ENCODE measurements around the gene CRIM1. TPM values are rescaled to one million over a fixed set of nuclear protein-coding genes. Genes with fewer than 3 reads are reported as not detected.

CRIM1 gene
- total RNA-seq, 1 donor from 2014 or later, result 15.2 TPM

DNA sequence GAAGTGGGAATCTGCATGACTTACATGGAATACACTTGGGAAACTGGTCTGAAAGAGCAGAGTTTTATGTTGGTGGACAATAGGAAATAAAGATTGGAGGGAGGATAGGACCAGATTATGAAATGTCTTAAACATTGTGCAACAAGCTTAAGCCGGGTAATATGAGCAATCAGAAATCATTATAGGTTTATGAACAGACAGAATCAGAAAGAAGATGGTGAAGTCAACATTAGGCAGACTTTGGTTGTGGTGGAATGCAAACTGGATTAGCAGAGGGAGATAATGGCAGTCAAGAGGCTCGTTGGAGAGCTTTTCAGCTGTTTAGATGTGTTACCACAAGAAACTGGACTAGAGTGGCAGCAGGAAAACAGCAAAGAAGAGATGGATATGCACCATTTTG lies 43.5 kb downstream of the CRIM1 start:
- ATAC-seq, result no peak

- ATAC-seq, result no peak
These were observed 48.2 kb downstream of the CRIM1 start for GRCh38 chr2:36403675-36404230.

- peak; percentile 40 for ATAC-seq
These were observed 48.7 kb downstream of the CRIM1 start for GRCh38 chr2:36404318-36404717.

- no peak for ATAC-seq
These were observed 49.2 kb downstream of the CRIM1 start for GRCh38 chr2:36404754-36405153.

GRCh38 chr2:36405183-36405582 lies 49.6 kb downstream of the CRIM1 start:
- ATAC-seq, result no peak

- ATAC-seq, result no peak
These were observed 50.7 kb downstream of the CRIM1 start for GRCh38 chr2:36406296-36406695.

- ATAC-seq, result no peak
These were observed 51.8 kb downstream of the CRIM1 start for GRCh38 chr2:36407413-36407812.

GRCh38 chr2:36408198-36408703 lies 52.7 kb downstream of the CRIM1 start:
- ATAC-seq, result peak; percentile 80

DNA sequence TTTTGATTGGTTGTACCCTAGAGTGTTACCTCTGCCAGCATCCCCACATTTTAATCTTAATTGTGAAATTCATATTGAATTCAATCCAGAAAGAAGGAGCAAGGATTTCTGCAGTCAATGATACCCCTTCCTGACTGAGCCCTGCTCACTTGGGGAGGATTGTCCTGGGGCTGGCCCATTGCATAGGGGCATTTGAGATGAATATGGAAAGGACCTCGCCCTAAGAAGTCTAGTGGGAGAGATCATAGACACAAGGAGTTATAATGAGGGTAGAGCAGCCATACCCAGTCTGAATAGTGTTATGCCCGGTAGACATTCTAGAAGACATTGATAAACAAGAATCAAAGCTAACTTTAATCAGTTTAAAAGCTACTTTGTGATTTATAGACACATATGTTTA lies 53.8 kb downstream of the CRIM1 start:
- no peak for ATAC-seq

DNA sequence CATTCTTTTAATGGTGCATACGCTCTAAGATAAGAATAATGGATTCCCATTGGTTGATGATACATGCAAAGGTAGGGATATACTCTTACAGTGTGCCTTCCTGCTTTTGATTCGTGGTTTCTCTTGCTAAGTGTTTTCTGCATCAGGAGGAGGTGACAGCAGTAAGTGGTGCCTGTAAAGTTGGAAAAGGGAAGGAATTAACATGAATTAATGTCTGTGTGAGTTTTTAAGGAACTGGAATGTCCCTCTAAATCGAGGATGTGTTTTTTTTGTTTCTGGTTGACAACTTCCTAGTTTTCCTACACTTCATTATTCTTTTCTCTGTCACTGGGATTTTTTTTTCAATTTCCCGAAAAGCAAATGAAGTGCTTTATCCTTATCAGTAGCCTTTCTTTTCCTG lies 54.4 kb downstream of the CRIM1 start:
- no peak for ATAC-seq

DNA sequence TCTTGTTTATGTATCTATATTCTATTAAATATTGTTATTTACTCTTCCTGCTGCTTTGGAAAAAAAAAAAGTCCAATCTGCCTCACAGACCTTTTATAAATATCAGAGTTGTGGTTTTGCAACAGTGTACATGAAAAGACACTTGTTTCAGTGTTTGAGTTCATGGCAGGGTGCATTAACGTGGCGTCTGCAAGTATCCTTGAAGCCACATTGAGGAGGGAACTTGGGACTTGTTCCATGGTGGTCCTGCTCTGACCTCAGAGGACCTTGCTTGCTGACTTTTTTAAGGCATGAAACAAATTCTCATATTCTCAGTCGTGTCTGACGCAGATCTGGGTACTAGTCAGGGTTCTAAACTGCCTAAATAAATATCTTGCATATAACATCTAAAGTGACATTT lies 55.1 kb downstream of the CRIM1 start:
- no peak for ATAC-seq

- ATAC-seq, result no peak
These were observed 56.4 kb downstream of the CRIM1 start for GRCh38 chr2:36411962-36412444.

DNA sequence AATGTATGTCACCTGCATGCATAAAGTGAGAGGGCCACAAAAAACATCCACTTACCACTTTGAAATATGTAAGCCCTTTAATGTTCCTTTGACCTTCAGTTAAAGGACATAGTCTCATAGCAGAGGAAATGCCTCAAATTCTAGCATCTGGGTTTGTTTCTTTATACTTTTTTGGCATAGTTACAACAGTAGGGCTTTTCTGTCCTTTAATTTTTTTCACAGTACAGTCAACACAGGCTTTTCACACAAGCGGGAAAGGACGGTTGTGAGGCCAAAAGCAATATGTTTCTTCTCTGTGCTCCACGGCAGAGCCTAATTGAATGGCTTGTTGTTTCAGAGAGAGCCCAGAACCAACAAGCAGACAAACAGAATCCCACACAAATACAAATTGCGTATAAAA lies 57.6 kb downstream of the CRIM1 start:
- ATAC-seq, result no peak

DNA sequence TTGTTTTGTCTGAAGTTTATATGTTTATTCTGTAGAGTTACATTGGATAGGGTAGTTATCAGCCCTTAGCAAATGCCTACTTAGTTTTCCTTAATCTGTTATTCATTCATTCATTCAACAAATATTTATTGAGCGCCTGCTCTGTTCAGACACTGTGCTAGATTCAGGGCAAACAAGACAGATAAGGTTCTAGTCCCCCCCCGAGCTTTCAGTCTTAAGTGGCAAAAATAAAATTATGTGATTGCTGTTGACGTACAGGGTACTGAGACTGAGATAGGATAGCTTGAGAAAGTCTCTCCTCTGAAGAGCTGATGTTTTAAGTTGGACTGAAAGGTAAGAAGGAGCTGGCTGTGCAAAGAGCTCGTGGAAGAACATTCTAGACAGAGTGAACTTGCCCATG lies 58.7 kb downstream of the CRIM1 start:
- ATAC-seq, result no peak

DNA sequence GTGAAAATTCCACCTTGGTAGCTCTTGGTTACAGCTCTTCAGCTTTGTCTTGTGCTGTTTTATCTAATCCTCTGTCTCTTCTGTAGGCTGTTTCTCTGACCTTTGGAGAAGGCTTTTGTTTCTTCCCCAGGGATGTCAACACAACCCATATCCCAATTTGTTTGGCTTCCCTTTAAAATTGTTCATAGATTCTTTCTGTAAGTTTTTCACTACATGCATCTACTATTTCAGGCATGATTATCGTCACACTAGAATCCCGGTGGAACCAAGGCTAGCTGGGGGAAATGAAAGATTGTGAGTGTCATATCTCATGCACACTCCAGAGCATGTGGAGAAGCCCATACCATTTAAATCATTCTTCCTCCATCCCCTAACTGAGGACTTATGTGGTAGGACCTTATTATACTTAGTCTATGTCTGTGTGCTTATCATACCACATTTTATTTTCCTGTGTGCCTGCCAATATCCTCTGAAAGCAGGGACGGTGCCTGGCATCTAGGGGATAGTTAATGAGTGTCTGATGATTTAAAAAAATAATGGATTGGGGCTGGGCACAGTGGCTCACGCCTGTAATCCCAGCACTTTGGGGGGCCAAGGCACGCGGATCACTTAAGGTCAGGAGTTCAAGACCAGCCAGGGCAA lies 59.9 kb downstream of the CRIM1 start:
- no peak for ATAC-seq

DNA sequence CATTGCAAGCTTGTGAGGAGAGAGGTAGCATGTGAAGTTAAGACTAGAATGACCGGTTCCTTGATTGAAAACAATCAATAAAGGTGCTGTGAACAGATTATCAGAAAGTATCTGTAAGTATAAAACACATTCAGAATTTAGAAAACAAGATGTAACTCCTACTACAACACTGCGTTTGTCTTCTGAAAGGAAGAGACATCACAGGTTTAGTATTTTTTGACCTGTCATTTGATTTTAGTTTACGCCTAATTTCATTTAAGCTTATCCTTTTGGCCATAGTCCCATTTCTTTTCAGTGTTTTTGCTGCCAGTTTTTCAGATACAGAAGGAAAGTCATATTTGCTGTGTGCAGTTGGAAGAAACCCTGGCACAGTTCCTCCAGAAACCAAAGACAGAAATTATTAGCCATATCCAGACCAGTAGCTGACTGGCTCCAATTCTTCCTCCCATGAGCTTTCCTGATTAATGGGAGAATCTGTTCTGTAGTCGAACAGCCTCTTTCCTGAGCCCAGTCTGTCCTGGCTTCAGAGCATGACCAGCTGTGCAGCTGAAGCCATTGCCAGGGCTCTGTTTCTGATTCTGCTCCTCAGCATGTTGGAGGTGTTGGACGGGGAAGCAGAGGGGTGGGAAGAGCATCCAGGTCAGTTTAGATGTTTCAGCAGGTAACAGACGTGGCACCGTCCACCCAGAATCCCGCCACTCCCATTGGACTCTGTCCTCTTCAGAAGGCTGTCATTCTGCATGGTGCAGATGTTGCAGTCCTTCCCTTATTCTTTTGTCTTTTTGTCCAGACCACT lies 61.0 kb downstream of the CRIM1 start:
- ATAC-seq, result no peak

DNA sequence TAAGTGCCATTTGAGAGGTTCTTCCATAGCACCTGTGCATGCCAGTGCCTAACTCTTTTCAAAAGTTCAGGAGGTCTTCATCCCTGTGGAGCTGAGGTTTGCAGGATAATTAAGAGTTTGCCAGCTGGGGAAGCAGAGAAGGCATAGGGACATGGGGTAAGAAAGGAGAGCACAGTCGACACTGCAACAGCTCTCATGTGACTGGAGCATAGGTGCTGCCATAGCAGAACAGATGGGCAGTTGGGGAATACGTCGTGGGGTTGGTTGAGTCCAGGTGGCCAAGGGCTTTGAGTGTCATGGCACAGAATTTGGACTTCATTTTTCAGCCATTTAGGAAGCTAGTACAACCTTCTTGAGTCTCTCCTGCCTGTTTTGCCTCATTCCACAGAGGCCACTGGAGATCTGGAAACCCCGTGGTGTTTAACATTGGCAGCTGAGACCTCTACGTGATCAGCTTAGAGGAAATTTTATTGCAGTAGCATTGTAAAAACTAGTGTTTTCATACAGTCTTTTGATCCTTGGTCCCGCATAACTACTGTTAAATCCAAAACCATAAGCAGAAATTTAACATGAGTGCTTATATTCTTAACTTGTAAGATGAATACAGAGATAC lies 65.1 kb downstream of the CRIM1 start:
- ATAC-seq, result no peak

DNA sequence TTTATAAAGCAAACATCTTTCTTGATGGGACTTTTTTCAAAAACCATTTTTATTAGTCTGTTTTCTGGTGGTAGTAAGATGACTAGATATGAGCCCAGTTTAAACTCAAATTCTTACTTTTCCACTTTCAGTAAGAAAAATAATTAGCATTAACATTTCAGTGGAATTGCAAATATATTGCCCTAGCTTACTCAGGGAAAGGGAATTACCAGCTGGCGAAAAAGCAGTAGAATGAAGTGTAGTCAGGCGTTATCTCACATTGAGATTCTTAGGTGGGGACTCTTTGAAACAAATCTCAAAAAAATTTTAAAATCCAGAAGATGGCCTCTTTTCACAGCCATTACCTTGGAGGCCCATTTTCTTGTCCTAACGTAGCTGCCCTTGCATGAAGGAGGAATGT lies 65.8 kb downstream of the CRIM1 start:
- ATAC-seq, result no peak

DNA sequence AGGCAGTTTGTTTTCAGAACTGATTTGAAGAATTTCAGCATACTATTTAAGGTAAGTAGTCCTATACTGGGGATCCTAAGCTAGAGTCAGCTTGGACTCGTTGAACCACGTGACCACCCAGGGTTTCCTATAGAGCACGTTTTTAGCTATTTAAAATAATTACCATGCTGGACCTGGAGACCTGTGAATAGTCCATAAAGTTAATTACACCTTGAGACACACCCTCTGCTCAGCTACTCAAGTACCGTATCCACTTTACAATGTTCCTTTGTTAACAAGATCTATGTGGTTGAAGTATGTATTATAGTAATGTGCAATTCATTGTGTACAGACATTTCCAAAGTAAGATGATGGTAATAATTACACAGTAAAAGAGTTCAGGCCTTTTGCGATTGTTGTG lies 67.6 kb downstream of the CRIM1 start:
- no peak for ATAC-seq

- ATAC-seq, result no peak
These were observed 68.1 kb downstream of the CRIM1 start for GRCh38 chr2:36423619-36424120.

DNA sequence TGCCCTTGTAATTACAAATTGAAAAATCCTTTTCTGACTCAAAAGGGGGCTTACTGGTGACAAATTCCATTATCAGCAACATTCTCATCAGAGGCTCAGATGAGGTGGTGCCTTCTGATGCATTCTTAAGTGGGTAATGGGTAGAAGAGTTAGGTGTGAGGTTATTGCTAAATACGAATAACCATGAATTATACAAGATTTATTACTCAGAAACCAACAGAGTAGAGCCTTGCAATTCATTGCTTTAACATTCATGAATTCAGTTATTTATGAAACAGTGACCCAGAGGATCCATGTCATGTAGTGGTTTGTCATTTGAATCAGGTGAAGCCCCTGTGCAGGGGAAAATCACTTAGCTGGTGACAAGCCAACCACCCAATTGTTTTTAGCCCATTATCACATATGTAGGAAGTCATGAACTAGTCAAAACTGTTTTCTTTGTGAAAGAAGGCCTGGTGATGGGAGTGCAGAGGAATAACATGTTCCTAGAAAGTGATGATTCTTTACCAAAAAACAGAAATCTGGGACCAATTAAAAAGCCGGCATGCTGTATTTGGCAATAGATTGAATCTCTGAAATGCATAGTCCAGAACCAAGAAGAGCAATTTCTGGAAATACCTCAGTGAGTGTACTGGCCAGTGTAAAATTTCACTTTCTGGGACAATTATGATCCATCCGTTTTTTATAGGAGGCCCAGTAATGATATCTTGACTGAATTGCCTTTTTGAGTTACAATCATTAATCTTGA lies 70.2 kb downstream of the CRIM1 start:
- ATAC-seq, result no peak

DNA sequence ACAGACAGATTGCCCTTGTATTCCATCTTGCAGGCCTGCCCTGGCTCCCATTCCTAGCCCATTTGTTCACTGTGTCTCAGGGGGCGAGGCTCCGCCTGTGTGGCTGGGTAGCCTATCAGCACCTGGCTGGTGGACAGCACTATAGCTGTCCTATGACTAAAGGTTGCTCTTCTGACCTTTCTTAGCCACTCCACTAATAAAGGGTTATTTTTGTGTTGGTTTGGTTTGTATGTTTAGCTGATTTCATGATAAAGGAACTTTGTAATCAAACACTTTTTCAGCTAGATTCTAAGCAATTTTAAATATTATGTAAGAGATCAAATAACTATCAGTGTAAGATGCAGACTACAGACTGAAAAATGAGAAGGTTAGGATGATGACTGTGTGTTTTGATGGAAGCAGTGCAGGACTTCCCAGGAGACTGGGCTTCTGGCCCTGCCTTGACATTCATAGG lies 72.2 kb downstream of the CRIM1 start:
- ATAC-seq, result peak; percentile 25
